ENCODE data around the gene PRIMA1. TPM values are rescaled to one million over a fixed set of nuclear protein-coding genes. Genes with fewer than 3 reads are reported as not detected.

PRIMA1 gene
- total RNA-seq, 1 donor from 2014 or later: not detected

- ATAC-seq (ENCODE audit: low read depth) (no peak), DNase-seq (no peak)
- no peaks in the 10 kb centered on the region for H3K4me1 Mint-ChIP-seq
- no peak for TF ChIP-seq CTCF (IDR thresholded peaks at IDR 0.05)
- no peak overlapping the region for H3K27ac Mint-ChIP-seq
- intact Hi-C loops (cut with micrococcal nuclease): no loop called here
- no peaks in the 10 kb centered on the region for H3K36me3 Mint-ChIP-seq (ENCODE audit: low read depth)
- peaks cover 7% of the 10 kb centered on the region for H3K27me3 Mint-ChIP-seq
- POLR2A ChIA-PET: no interaction called here
- H3K4me3 Mint-ChIP-seq: no peak overlapping the region
- CTCF ChIA-PET: no interaction called here
- no peaks in the 10 kb centered on the region for H3K9me3 Mint-ChIP-seq
These were observed 31.1 kb downstream of the PRIMA1 start for GRCh38 chr14:93757206-93757605.

- H3K36me3 Mint-ChIP-seq (ENCODE audit: low read depth): no peaks in the 10 kb centered on the region
- CTCF ChIA-PET: no interaction called here
These were observed 34.6 kb downstream of the PRIMA1 start for GRCh38 chr14:93753647-93754046.

DNA sequence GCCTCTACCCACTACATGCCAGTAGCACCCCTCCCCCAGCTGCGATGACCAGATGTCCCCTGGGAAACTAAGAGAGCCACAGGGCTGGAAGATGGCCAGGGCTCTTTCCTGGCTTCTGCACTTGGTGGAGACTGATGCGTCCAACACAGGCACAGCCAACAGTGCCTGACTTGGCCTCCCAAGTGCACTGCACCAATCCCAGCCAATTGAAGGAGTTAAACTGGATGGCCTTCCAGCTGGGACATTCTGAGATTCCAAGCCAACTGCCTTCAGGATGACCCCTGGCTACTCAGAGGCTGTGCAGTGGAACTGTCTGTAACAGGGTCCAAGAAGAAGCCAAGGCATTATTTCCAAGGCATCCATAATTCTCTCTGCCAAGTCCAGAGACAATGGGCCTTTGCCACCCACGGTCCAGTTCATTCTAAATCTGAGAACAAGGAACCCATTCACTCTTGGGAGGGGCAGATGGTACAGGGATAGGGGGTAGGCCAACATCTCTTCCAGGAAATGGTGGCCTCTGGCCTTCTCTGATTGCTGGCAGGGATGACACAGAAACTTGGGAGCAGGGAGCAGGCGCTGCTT is 35.2 kb downstream of the PRIMA1 start:
- Mint-ChIP-seq H3K4me3 (no peak overlapping the region), H3K9me3 (no peaks in the 10 kb centered on the region), H3K36me3 (ENCODE audit: low read depth) (no peaks in the 10 kb centered on the region), H3K27ac (no peak overlapping the region), H3K4me1 (no peaks in the 10 kb centered on the region), H3K27me3 (peaks cover 3% of the 10 kb centered on the region)
- CTCF ChIA-PET: no interaction called here
- no peak for ATAC-seq (ENCODE audit: low read depth)
- intact Hi-C loops (cut with micrococcal nuclease): no loop called here
- TF ChIP-seq CTCF (IDR thresholded peaks at IDR 0.05): no peak
- POLR2A ChIA-PET: no interaction called here
- DNase-seq: no peak

More at GRCh38 chr14:93753647-93754046, 34.6 kb downstream of the PRIMA1 start:
- Mint-ChIP-seq H3K4me3 (no peak overlapping the region), H3K27me3 (peaks cover 3% of the 10 kb centered on the region), H3K9me3 (no peaks in the 10 kb centered on the region), H3K27ac (no peak overlapping the region), H3K4me1 (no peaks in the 10 kb centered on the region)
- DNase-seq: no peak
- intact Hi-C loops (cut with micrococcal nuclease): no loop called here
- ATAC-seq (ENCODE audit: low read depth): no peak
- TF ChIP-seq CTCF (IDR thresholded peaks at IDR 0.05): no peak
- POLR2A ChIA-PET: no interaction called here

DNA sequence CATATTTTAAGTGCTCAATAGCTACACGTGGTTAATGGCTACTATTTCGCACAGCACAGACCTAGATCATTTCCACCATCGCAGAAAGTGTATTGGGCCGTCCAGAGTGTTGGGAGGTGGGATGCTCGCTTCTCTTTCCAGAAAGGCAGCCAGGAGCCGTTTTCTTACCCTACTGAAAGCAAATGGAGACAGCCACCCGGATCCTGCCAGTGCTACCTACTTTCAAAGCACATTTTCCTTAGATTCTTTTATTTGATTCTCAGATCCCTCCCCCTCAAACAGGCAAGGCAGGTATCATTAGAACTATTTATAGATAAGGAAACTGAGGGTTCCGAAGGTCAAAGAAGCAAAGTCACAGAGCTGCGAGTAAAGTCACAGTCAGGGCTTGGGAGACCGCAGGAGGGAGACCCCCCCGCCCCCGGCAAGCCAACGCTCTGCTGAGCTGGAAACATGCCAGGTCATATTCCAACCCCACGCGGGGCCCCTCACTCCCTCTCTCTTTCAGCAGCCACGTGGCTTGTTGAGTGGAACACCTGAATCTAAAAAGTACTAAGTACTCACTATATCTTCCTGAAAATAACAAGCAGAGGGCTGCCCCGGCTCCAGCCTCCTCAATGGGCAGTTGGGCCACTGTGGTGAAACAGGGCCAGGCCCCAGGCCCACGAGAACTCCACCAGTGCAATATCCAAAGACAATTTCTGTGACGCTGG is 36.2 kb downstream of the PRIMA1 start:
- ATAC-seq (ENCODE audit: low read depth) (no peak), DNase-seq (no peak)
- Mint-ChIP-seq H3K27me3 (peaks cover 3% of the 10 kb centered on the region), H3K4me3 (no peak overlapping the region), H3K4me1 (no peaks in the 10 kb centered on the region), H3K9me3 (no peaks in the 10 kb centered on the region), H3K27ac (no peak overlapping the region), H3K36me3 (ENCODE audit: low read depth) (no peaks in the 10 kb centered on the region)
- ChIA-PET POLR2A (no interaction called here), CTCF (no interaction called here)
- intact Hi-C loops (cut with micrococcal nuclease): no loop called here
- TF ChIP-seq CTCF (IDR thresholded peaks at IDR 0.05): no peak

GRCh38 chr14:93749076-93749420 is 39.2 kb downstream of the PRIMA1 start:
- intact Hi-C loops (cut with micrococcal nuclease): no loop called here
- ATAC-seq (ENCODE audit: low read depth): no peak
- no peak overlapping the region for H3K4me3 Mint-ChIP-seq

More at GRCh38 chr14:93749076-93749420, 39.2 kb downstream of the PRIMA1 start:
- Mint-ChIP-seq H3K9me3 (no peaks in the 10 kb centered on the region), H3K4me1 (no peaks in the 10 kb centered on the region), H3K27ac (no peak overlapping the region), H3K27me3 (no peaks in the 10 kb centered on the region), H3K36me3 (ENCODE audit: low read depth) (no peaks in the 10 kb centered on the region)
- no peak for TF ChIP-seq CTCF (IDR thresholded peaks at IDR 0.05)
- DNase-seq: no peak
- CTCF ChIA-PET: no interaction called here
- POLR2A ChIA-PET: no interaction called here
